ENCODE results near the gene ZFPL1.

DNA sequence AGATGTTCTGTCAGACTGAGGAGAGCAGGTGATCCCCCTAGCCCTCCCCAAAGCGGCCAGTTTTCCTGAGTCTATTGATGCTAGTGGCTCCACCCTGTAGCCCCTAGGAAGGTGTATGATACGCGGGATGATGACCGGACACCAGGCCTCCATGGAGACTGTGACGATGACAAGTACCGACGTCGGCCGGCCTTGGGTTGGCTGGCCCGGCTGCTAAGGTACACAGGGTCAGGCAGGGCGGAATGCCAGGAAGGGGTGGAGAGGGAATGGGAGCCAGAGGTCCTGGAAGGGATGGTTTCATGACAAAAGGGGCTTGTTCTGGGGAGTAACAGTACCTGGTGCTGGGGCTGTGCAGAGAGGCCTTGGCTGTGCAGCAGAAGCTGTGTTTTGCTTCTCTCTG, 3.2 kb downstream of the ZFPL1 start:
- TF ChIP-seq, protein P1, sequence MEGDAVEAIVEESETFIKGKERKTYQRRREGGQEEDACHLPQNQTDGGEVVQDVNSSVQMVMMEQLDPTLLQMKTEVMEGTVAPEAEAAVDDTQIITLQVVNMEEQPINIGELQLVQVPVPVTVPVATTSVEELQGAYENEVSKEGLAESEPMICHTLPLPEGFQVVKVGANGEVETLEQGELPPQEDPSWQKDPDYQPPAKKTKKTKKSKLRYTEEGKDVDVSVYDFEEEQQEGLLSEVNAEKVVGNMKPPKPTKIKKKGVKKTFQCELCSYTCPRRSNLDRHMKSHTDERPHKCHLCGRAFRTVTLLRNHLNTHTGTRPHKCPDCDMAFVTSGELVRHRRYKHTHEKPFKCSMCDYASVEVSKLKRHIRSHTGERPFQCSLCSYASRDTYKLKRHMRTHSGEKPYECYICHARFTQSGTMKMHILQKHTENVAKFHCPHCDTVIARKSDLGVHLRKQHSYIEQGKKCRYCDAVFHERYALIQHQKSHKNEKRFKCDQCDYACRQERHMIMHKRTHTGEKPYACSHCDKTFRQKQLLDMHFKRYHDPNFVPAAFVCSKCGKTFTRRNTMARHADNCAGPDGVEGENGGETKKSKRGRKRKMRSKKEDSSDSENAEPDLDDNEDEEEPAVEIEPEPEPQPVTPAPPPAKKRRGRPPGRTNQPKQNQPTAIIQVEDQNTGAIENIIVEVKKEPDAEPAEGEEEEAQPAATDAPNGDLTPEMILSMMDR (IDR thresholded peaks at IDR 0.05; ENCODE audit: low read depth, low read length, missing input control): no peak
- TF ChIP-seq RAD21 (IDR thresholded peaks at IDR 0.05): no peak
- TF ChIP-seq, protein P2, sequence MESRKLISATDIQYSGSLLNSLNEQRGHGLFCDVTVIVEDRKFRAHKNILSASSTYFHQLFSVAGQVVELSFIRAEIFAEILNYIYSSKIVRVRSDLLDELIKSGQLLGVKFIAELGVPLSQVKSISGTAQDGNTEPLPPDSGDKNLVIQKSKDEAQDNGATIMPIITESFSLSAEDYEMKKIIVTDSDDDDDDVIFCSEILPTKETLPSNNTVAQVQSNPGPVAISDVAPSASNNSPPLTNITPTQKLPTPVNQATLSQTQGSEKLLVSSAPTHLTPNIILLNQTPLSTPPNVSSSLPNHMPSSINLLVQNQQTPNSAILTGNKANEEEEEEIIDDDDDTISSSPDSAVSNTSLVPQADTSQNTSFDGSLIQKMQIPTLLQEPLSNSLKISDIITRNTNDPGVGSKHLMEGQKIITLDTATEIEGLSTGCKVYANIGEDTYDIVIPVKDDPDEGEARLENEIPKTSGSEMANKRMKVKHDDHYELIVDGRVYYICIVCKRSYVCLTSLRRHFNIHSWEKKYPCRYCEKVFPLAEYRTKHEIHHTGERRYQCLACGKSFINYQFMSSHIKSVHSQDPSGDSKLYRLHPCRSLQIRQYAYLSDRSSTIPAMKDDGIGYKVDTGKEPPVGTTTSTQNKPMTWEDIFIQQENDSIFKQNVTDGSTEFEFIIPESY (IDR thresholded peaks at IDR 0.05): no peak
- TF ChIP-seq, protein P3, sequence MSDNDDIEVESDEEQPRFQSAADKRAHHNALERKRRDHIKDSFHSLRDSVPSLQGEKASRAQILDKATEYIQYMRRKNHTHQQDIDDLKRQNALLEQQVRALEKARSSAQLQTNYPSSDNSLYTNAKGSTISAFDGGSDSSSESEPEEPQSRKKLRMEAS (IDR thresholded peaks at IDR 0.05): no peak
